NCI-H2171 treated with DMSO at 0.1 percent for 48 hours (cell line): ENCODE data around the gene ZFTA.

Source experiments
- DNase-seq: peaks from one replicate; lab custom pipeline; 2025; lab: John Stamatoyannopoulos, UW

Gene ZFTA

DNA sequence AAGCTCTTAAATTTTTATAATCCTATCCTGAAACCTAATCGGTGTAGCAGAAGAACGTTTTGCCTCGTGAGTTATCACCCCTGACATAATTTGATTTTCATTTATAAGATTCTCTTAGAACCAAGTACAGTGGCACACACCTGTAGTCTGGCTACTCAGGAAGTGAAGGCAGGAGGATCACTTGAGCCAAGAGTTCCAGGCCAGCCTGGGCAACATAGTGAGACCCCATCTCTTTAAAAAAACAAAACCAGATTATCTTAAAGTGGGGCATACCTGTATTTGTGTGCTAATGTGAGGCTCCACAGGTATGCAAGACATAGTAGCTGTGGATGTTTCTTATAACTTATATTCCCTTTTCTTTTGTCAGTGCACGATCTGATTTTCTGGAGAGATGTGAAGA lies 19.0 kb downstream of the ZFTA start:
- DNase-seq = no peak

DNA sequence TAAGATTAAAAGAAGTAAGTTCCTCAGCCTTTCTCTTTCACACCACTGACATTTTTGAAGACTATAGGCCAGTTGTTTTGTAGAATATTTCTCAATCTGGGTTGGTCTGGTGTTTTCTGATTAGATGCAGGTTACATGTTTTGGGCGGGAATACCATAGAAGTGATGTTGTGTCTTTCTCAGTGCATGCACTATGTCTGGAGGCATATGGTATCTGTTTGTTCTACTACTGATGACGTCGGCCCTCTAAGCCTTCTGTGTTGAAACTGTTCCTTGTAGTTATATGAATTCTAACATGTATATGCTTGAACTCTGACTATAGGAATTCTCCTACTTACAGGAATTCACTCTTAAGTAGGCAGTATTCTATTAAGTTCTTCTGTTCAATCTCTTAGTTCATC lies 21.6 kb downstream of the ZFTA start:
- no peak for DNase-seq

DNA sequence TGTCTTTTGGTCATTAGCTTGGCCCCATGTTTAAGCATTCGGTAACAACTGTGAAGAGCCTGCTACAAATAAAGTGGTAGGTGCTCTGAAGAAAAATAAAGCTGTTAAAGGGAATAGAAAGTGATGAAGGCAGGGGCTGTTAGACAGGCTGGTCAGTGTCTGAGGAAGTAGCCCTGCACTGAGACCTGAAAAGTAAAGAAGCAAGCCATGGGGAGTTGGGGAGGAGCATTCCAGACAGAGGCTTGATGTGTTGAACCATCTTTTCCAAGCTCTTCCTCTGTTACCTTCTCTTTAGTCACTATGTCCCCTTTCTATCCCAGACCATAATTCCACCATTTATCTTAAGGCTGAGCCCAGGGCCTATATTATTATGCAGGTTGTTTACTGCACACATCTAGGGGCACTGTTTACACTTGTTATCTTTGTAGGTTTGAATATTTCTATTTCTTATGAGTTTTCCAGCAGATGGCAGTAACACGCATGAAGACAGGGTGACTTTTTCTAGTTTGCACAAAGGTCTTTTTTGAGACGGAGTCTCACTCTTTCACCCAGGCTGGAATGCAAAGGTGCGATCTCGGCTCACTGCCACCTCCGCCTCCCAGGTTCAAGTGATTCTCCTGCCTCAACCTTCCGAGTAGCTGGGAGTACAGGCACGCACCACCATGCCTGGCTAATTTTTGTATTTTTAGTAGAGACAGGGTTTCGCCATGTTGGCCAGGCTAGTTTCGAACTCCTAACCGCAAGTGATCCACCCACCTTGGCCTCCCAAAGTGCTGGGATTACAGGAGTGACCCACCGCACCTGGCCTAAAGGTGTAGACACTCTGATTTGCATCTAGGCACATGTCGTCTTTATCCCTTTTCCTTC lies 23.0 kb downstream of the ZFTA start:
- DNase-seq = no peak

DNA sequence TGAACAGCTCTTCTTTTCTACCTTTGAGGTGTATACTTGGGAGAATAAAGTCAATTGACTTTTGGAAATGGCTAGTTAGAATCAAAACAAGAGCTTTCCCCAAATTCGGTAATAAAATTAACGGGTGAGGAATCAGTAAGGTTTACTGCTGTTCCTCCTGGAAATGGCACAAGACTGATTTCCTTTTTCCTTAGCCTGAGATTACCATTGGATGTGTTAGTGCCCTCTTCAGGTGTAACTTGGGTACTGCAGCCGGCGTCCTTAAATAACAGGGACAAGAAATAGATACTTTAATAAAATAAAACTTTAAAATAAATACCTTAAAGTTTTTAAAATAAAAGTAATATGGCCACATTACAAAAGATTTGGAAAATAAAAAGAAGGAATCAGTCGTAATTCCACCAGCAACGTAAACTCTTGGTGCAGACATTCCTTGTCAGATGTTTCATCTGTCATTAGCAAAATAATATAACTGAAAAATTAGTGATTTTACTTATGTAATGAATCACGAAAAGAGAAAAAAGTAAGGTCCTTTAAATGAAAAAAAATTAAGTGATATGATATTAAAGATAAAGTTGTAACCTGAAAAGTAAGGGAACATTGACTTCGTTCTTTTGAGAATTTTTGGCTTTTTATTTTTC lies 29.7 kb downstream of the ZFTA start:
- DNase-seq = peak; percentile 81

- DNase-seq = no peak
Observed at GRCh38 chr11:63737718-63738117, 30.9 kb downstream of the ZFTA start.

- DNase-seq = no peak
Observed at GRCh38 chr11:63736864-63737263, 31.7 kb downstream of the ZFTA start.

- no peak for DNase-seq
Observed at GRCh38 chr11:63729326-63729725, 39.2 kb downstream of the ZFTA start.

GRCh38 chr11:63720611-63721010 lies 48.0 kb downstream of the ZFTA start:
- DNase-seq = no peak

GRCh38 chr11:63719987-63720386 lies 48.6 kb downstream of the ZFTA start:
- DNase-seq = no peak

- no peak for DNase-seq
Observed at GRCh38 chr11:63719001-63719400, 49.6 kb downstream of the ZFTA start.
